GOT3 (cell line): ENCODE measurements around the gene BACH1.

Source experiments
- DNase-seq: peaks from one replicate; lab custom pipeline; 2025; ENCODE audit warnings: mixed read lengths; lab: John Stamatoyannopoulos, UW

Gene BACH1

DNA sequence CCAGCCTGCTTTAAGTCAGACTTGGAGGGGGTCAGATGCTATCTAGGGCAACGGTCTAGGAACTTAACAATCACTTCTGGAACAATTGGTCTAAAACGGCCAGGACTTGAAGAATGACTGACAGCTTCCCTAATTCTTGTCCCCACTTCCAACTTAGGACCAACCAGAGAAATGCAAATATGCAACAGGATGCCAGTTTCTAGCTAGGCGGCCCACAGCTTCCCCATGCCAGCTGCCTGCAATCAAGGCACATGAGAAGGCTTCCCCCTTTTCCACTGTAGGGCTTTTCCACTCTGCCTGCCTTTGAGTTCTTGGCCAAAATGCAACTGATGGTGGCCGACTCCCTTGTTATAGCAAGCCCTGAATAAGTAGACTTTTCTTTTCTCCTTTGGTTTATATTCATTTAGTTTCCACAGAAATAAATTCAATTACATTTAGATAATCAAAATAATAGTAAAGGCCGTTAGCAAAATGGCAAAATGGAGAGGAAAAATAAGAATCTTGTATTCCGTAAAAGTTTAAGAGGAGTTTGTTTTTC lies 80.9 kb downstream of the BACH1 start:
- no peak for DNase-seq

DNA sequence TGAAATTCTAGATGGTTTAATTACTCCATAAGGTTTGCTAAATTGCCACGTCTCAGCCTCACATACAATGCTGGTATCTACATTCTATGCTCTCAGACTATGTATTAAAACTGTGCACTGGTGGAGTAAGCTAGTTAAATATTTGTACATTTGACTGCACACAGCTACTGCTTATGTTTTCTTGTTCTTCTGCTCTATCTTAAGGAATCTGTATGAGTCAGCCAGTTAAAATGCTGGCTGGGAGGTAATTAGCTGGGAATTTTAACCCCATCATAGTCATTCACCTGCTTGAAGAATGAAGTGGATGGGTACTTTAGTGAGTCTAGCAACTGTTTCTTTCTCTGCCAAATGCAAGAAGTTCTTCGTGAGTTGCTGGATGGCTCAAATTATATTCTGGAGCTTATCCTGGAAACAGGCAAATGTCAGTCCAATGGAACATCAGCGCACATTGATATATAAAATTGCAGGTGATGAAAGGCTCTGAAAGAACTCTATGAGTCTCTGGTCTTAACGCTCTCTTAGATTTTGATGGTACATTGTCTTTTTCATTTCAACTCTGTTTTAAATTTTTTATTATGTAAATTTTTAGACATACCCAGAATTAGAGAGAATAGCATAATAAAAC lies 83.4 kb downstream of the BACH1 start:
- DNase-seq = no peak

DNA sequence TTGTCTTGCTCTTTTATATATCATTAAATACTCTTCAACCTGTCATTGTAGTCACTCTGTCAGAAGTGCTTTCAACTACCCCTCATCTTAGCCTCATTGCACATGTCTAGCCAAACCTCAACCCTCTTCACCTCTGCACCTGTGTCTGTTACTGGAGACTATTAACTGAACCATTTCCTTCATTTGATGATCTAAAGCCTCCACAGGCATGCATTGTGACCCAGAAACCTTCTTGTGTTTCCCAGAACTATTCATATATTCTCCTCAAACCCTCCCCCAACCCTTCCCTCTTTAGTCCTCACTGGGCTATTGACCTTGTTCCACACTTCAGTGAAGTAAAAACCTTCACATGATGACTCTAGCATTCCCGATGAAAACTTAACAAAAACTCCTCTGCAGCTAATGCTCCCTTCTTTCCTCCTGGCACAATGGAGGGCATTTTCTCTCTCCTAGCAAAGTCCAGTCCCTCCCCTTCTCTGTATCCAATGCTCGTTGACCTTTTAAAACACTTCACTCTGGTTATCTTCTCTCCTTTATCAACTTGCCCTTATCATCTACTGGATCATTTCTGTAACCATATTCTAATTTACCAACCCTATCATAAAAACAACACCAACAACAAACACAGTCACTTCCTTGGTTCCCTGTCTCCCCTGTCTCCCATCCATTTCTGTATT lies 86.1 kb downstream of the BACH1 start:
- DNase-seq = no peak

DNA sequence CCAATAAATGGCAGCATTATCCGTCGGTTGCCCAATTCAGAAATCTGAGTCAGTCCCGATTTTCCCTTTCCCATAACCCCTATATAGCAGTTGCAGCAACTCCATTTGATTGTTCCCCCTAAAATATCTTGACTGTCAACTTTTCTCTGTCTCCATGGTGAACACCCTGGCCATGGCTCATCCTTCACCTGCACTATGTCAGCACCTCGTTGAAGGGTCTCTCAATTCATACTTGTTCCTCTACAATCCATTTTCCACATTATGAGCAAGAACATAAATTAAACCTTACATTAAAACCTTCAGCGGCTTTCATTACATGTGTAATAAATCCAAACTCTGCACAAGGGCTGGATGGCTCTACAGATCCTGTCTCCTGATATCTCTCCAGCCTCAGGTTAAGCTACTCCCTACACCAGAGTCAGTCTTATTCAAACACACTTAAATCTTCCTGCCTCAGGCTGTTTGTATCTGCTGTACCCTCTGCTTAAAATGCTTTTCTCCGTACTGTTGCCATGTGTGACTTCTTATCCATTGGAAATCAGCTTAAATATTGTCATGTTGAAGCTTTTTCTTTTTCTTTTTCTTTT lies 87.3 kb downstream of the BACH1 start:
- DNase-seq = no peak

DNA sequence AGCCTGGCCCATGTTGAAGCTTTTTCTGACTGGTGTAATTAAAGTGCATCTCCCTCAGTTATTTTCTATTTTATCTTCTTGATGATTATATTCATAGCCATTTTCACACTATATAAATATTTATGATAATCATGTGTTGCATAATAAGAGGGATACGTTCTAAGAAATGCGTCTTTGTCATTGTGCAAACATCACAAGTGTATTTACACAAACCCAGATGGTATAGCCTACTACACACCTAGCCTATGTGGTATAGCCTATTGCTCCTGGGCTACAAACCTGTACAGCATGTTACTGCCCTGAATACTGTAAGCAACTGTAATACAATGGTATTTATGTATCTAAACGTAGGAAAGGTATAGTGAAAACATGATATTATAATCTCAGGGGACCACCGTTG lies 88.1 kb downstream of the BACH1 start:
- DNase-seq = no peak

DNA sequence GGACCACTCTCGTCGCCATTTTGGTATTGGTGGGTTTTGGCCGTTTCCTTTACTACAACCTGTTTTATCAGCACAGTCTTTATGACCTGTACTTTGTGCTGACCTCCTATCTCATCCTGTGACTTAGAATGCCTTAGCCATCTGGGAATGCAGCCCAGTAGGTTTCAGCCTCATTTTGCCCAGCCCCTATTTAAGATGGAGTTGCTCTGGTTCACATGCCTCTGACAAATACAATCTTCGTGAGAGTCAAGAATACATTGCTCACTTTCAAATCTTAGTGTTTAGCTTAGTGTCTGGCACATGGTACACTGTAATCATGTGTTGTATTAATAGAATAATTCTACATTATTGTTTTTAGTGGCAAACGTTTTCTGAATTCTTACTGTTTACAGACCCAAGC lies 88.9 kb downstream of the BACH1 start:
- DNase-seq = no peak

DNA sequence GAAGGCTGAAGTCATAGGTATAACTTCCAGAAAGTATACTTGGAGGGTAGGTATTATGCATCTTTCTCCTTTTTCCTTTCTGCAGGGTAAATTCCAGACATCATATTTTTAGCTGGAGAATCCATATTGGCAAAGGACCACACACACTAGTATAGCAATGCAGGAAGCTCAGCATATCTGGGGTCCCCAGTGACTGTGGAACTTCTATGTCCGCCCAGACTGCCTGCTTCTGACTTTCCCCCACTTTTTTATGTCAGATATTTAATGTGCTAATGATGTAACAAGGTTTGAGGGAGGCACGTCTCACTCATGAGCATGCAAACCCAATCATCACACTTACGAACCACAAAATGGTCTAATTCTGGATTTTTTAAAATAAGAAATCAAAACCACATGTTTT lies 90.4 kb downstream of the BACH1 start:
- no peak for DNase-seq

DNA sequence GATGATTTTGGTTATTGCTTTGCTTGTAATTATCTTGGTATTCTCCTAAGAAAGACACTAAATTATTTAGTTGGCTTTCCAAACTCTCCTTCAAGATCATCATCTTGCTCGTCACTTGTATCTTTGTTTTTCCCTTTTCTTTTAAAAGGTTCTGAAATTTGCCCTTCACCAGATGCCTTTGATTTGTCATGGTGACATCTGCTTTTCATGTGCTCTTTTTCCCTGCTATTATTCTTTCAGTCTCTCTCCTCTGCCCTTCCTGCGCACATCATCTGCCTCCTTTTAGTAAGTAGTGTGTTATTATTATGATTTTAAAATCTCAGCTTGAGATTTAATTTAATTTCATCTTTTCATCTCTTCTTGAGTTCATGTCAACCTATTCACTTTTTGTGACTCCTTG lies 92.1 kb downstream of the BACH1 start:
- DNase-seq = no peak

DNA sequence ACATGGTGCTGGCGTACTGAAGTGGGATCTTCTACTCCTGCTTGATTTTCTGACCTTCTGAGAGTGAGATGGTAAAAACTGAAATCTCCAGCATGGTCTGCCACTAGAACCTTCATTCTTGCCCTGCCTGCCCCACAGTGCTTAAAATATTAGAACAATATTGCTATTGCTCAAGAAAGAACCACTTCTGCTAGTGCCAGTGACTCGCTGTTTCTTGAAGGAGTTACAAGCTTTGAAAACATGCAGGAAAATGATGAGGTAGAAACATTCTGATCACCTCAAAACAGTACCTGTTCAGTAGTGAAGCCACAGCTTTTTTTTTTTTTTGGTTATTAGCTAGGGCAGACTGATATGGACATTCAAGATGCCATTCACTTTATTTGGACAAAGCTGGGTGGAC lies 95.3 kb downstream of the BACH1 start:
- no peak for DNase-seq
